GM21528 (cell line): ENCODE measurements around the gene GDPD4.

Source experiments
- ATAC-seq: cut with Tn5 transposase; IDR thresholded peaks from one replicate; pipeline ENCODE4 v1.9.1; 2021; ENCODE audit warnings: mild to moderate bottlenecking, moderate library complexity; ENCODE audit not compliant: unreplicated experiment, low FRiP score

The GDPD4 gene

DNA sequence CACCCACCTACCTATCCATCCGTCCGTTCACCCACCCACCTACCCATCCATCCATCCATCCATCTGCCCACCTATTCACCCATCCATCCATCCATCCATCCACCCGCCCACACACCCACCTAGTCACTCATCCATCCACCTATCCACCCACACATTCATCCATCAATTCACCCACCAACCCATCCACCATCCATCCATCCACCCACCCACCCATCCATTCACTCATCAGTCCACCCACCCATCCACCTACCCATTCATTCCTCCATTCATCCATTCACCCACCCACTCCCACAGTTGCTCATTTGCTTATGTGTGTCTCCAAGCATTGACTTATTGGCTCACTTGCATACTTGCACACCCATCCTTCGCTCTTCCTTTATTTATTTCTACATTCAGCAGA is 123.3 kb downstream of the GDPD4 start:
- no peak for ATAC-seq

DNA sequence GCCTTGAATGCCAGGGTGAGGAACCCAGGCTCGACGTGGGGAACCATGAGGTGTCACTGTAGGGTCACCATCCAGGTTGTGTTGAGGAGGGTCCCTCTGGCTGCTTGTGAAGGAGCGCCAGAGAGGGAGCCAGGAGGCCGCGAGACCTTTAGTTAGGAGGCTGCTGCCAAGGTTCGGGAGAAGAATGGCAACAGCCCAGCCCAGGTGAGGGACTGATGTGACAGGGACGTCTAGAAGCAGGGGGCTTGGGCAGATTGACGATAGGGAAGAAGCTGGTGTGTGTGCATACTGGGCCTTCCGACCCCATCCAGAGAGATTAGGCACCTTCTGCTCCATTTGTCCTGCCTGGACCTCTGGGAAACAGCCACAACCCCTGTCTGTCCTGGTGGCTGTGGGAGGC is 124.5 kb downstream of the GDPD4 start:
- no peak for ATAC-seq

DNA sequence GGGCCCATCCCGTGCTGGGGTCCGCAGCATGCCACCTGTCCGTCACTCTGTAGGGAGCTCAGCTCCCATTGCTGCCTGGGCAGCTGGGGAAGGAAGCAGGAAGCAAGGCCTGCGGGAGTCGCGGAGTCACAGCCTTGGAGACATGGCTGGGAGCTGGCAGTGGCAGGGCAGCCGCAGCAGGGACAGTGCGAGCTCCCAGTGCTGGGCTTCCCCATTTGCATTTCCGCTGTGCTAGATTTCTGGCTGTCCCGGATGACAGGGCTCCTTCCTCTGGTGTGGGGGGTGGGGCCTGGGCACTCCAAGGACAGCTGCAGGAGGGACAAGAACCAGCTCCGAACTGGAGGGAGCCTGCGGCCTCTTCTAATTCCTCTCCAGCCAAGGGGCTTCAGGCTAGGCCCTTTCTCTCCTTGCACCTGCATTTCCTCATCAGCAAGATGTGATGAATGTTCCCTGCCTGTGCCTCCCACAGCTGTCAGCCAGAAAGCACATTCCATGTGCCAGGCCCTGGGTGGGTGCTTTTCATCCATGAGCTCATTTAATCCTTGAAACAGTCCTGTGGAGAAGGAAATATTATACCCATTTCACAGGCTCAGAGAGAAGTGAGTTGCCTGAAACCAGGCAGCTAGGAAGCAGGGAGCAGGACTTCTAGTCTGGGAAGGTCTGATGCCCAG is 125.5 kb downstream of the GDPD4 start:
- no peak for ATAC-seq

DNA sequence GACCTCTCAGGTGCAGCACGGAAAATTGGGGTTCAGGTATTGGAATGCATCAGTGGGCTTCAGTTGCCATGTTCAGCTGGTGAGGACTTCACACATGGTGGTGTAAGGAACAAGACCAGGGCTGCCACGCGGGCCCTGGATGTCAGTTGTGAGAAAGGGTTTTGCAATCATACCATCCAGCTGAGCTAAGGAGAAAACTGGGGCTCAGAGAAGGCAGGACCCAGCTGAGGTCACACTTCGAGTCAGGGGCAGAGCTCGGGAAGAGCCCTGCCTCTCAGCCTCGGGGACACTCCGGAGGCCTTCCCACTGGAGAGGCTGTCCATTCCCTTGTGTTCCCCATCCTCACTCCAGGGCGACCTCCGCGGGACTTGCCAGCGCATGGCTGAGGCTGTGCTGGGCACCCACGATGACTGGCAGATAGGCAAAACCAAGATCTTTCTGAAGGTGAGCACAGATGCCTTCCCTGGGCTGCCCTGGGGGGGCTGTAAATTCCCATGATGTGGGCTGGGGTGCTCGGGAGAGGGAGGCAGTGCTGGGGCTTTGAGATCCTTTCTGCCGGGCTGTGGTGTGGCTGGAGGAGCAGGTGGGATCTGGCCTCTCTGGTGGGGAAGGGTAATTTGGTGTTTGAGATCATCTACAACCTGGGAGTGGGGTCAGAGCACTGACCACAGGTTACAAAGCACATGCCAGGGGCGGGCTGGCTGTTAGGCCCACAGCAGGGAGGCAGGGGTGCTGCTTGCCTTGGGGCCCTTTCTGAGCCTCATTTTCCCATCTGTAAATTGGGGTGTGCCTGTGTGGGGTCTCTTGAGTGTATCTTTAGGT is 126.3 kb downstream of the GDPD4 start:
- ATAC-seq, result no peak

DNA sequence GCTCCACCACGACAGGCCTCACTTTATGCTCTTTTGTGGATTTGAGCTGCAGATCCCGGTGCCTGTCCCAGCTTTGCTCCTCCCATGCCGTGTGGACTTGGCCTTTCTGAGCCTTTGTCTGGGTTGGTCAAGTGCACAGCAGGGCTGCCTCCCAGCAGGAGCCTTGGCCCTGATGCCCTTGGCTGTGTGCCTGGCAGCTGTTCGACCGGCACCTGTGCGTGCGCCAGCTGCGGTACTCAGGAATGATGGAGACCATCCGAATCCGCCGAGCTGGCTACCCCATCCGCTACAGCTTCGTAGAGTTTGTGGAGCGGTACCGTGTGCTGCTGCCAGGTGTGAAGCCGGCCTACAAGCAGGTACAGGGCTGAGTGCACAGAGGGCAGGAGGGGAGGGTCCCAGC is 126.9 kb downstream of the GDPD4 start:
- ATAC-seq, result no peak

DNA sequence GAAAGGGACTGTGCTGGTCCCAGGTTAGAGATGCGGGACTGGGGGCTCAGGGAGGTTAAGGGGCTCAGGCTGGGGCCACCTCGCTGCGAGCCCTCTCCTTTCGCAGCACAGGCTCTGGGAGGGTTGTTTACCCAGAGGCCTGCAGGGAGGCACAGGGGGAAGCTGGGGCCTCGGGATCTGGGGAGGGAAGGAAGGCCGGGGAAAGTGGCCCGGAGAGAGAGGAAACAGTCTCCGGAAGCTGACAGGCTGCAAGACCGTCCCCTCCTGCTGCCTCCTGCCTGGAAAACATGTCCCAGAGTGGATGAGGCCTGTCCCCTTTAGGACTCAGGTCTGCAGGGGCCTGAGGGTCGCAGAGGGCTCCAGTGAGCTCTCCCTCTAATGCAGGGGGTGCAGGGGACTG is 128.0 kb downstream of the GDPD4 start:
- ATAC-seq, result no peak

DNA sequence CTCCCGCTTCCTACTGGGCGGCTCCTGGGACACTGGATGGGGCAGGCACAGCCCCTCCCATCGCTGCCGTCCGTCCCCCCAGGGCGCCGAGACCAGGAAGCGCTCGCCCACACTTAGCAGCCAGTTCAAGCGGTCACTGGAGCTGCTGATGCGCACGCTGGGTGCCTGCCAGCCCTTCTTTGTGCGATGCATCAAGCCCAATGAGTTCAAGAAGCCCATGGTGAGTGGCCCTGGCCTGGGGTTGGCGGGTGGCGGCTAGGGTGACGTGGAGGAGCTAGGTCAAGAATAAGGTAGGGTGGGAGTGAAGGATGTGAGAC is 128.9 kb downstream of the GDPD4 start:
- ATAC-seq, result no peak

DNA sequence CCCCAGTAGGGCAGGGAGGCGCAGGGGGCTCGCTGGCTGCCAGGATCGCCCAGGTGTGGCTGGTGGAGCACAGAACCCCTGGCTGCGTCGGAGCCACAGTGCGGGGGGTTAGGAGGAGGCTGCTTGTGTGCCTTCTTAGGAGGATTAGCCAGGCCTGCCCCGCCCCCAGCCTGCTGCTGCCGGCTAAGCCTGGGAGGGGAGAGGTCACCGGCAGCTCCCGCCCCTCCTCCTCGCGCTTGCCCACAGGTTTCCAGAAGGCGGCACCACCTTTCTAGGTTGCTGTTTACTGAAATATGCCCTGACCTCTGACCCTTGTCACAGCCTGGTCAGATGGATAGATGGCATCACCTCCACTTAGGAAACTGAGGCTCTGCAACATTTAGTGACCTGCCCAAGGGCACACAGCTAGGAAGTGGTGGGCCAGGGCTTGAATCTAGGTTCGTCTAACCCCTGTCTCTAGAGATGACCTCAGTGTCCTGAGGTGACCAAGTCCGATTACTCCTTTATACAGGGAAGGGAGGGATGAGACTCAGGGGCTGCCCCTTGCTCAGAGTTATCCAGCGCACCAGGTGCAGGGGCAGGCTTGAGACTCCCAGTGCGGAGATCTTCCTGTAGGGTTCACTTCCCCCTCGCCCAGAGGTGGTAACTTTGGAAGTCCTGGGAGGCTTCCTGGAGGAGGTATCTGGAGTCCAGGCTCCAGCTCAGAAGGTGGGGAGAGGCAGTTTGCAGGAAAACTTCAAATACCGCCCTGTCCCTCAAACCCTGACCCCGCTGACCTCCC is 129.4 kb downstream of the GDPD4 start:
- no peak for ATAC-seq

DNA sequence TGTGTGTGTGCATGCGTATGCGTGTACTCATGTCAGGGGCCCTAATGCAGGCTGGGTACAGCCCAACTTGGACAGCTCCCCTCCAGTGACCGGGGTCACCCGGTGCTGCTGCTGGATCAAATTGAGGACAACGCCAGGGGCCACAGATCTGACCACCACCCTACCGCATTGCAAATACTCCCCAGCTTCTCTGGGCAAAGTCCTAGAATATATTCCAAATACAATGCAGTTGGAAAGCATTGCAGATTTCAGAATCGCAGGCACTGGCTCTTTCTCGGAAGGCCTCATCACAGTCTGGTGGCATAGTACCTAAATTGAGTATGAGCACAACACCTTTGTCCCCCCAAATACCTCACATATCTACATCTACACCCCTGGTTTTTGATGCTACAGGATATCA is 130.2 kb downstream of the GDPD4 start:
- ATAC-seq, result no peak

DNA sequence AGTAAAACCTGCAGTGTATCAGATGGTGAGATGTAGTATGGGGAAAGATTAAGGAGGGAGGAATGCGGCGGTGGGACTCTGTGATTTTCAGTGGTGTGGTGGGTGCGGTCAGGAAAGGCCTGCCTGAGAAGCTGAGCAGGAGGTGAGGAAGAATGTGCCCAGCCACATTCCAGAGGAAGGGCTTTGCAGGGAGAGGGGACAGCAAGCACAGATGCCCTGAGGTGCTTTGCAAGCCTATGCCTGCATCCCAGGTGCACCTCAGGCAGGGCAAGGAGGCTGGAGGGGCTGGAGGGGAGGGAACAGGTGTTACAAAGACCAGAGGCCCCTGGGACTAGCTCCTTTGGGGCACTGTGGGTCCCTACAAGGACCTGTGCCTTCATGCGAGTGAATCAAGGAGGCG is 131.4 kb downstream of the GDPD4 start:
- ATAC-seq, result no peak

DNA sequence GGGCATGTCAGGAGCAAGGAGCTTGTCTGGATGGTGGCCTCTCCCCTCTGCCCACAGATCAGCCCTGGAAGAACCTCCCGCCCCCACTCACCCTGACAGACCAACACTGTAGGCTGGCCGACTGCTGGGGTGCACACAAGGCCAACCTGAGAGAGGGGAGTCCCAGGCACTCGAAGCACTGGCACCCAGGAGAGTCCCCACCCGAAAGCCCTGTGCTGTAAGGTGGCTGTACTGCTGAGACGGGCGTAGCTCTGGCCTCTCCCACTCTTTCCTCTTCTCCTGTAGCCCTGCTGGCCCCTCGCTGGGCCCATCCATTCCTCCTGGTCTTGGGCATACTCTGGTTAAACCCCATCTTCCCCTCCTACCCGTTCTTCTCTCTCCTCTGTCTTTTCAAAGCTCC is 133.7 kb downstream of the GDPD4 start:
- no peak for ATAC-seq

DNA sequence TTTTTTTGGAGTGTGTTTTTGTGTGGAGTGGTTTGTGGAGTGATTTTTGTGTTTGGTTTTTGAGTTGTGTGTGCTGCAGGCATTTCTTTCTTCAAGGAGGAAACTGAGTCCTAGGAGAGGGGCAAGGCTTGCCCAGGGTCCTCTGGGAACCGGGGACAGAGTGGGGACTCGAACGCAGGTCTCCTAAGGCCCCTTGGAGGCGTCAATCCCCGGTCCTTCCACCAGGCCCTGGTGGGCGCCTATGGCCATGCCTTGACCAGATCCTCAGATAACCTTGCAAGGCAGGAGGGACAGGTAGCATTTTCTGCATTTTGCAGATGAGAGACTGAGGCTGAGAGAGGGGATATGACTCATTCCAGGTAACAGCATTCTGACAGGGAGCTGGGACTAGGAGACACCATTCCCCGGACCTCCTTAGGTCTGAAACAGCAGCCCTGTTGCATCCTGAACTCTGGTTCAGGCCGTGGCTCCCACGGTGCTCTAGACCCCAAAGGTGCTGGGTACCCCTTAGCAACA is 134.3 kb downstream of the GDPD4 start:
- no peak for ATAC-seq
